Epithelial cell of prostate (primary cell): ENCODE data around the gene DENND5B.
"Not testable (repeated sequence)": the region's sequence is repeated elsewhere in the genome, so short reads cannot be mapped to it uniquely, and the experiment has no call there.

Experiments
- DNase-seq: peaks from one replicate; pipeline ENCODE4 v3.0.0-alpha.2; 2011; ENCODE audit warnings: low read depth, low spot score
- H3K27ac ChIP-seq: fragments of 450-650 bp; 2 replicates; pipeline ENCODE4 v1.5.1; 2017; ENCODE audit warnings: mild to moderate bottlenecking

DENND5B gene

DNA sequence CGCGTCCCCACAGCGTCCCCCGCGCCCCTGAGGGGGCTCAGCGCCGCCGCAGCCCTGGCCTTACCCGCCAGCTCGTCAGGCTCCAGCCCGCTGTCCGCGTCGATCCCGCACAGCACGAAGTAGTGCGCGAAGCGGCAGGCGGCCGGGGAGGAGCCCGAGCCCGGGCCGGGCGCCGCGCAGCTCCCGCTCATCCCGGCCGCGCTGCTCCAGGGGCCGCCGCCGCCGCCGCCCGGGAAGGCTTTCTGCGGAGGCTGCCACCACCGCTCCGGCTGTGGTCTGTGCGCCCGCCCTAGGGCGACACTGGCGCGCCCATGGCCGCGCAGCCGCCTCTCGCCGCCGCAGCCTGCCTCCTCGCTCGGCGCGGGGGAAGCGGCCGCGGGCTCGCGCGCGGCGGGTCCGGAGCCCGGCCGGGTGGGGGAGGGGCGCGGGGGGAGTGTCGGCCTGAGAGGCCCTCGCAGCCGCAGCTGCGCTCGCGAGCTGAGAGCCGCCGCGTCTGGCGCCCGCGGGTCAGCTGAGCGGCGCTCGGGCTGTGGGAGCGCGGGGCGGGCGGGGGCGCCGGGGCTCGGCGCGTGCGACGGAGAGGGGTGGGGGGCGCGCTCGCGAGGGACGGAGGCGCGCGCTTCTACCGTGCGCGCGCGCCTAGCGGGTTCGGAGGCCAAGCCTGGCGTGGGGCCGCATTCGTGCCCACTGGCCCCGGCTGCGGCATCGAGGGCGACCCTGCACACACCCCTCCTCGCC lies at the start of gene DENND5B:
DENND5B (minus strand) TSS at position 495 of the 738 bp plus-strand sequence; CDS start at position 191, 304 bp downstream.
- peak within 1 kb of the TSS; percentile 33 for H3K27ac ChIP-seq

DNA sequence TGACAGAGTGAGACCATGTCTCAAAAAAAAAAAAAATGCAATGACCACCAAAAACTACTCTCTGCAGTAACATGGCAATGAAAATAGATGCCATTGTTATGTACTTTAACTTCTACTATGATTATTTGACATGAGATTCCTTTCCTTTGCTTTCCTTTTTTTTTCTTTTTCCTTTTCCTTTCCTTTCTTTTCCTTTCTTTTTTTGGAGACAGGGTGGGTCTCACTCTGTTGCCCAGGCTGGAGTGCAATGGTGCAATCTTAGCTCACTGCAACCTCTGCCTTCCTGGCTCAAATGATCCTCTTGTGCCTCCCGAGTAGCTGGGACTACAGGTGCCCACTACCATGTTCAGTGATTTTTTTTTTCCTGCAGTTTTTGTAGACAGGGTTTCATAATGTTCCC lies 43.7 kb upstream of the DENND5B start:
- no peak for DNase-seq
- H3K27ac ChIP-seq: no peak overlapping the region

More for the DNA sequence above, at the start of gene DENND5B:
- no peak for DNase-seq

DNA sequence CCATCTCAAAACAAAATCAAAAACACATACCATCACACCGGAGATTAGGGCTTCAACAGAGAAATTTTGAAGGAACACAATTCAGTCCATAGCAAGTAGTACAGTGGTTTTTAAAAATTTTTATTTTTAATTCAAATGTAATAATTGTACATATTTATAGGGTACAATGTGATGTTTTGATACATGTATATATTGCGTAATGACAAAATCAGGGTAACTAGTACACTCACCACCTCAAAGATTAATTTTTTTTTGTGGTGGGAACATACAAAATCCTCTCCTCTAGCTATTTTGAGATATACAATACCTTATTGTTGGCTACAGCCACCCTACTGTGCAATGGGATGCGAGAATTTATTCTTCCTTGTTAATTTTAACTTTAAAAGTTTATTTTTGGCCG lies 42.5 kb upstream of the DENND5B start:
- no peak overlapping the region for H3K27ac ChIP-seq
- no peak for DNase-seq

DNA sequence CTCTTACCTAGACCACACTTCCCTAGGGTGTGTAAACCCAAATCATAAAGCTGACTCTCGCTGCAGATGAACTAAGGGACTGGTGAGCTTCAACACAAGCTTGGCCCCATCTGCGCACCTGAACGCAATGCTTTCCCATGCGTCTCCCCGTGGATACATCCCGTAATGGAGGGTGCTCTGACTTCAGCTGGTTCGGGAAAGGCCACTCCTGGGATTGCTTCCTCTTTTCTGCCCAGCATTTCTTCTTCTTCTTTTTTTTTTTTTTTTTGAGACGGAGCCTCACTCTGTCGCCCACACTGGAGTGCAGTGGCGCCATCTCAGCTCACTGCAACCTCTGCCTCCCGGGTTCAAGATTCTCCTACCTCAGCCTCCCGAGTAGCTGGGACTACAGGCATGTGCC lies 40.9 kb upstream of the DENND5B start:
- no peak overlapping the region for H3K27ac ChIP-seq

DNA sequence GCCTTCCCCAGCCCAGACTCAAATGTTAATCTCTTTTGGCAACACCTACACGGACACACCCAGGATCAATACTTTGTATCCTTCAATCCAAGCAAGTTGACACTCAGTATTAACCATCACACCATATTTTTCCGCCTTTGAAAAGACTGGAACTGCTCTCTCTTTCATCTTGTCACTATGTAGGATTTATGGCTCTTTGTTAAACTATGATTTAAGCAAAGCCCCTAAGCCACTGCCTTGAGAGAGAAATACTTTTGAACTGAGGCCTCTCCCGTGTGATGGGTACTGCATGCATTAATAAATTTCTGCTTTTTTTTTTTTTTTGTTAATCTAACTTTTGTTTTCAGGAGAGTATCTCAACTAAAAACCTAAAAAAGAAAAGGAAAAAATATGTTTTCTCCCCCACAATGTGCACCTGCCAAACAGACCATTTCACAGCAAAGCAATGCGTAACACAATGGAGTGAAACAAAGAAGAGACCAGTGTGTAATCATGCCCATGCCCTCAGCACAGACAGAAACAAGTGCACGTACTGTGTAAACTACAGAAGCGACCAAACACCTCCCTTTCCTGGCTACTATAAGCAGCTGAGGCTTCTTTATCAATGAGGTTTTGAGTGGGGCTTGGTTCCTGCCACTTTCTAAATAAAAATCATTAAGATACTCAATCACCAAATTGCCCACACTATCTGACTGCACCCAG lies 40.2 kb upstream of the DENND5B start:
- DNase-seq: no peak
- H3K27ac ChIP-seq: no peak overlapping the region

More for the DNA sequence above, 40.9 kb upstream of the DENND5B start:
- no peak for DNase-seq

DNA sequence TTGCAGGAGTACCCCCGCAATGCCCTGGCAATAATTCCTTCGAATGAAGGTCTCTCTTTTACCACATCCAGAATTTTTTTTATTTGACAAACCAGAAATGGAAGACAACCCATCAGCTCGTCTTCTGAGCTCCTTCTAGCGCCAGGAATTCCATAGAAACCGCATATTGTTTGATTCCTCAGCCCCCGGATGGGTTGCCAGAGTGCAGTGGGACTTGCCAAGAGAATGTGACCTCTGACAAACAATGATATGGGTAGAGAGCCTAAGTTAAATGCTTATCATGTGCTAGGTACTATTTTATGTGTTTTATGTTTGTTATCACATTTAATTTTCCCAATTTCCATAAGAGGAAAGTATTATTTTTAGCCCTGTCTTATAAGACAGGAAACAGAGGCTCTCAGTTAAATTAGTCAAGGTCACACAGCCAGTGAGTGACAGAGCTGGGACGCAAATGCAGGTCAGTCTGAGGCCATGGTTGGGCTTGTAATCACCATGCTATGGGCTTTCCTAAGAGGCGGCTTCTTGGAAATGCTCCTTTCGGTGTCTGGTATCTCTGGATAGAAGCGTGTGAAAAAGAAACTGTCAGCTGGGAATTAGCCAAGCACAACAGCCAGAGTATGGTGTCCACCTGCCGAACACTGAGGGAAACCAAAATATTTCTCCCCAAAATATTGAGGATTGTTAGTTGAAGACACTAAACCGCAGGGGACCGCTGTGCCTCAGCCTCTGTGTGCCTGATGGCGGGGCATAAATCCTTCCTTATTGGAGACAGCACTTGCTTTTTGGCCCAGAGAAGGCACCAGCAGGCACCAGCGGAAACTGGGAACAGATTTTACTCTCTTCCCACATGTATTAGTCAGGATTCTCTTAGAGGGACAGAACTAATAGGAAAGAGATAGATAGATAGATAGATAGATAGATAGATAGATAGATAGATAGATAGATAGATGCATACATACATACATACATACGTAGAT lies 39.1 kb upstream of the DENND5B start:
- H3K27ac ChIP-seq: no peak overlapping the region
- no peak for DNase-seq

DNA sequence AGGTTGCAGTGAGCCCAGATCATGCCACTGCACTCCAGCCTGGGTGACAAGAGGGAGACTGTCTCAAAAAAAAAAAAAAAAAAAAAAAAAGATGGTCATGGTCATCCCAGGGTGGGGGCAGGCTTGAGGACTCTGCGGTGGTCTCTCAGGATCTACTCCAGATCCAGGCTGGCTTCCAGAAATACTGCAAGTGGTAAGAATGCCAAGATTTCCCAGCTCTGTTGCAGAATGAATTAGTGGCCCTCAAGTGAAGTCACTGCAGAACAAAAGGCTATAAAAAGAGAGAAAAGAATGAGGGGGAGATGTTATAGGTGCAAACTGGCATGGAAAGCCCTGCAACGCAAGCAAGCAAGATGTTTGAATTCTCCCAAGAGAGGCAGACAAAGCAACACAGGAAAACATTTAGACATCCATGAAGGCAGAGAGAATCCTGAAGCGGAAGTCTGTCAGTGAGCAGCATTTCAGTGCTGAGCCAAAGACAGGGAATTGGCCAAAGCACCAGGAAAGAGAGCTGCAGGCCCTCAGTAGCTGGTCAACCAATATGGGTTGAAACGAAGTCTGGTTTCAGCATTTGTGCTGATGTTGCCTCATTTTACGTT lies 36.6 kb upstream of the DENND5B start:
- DNase-seq: no peak
- no peak overlapping the region for H3K27ac ChIP-seq

DNA sequence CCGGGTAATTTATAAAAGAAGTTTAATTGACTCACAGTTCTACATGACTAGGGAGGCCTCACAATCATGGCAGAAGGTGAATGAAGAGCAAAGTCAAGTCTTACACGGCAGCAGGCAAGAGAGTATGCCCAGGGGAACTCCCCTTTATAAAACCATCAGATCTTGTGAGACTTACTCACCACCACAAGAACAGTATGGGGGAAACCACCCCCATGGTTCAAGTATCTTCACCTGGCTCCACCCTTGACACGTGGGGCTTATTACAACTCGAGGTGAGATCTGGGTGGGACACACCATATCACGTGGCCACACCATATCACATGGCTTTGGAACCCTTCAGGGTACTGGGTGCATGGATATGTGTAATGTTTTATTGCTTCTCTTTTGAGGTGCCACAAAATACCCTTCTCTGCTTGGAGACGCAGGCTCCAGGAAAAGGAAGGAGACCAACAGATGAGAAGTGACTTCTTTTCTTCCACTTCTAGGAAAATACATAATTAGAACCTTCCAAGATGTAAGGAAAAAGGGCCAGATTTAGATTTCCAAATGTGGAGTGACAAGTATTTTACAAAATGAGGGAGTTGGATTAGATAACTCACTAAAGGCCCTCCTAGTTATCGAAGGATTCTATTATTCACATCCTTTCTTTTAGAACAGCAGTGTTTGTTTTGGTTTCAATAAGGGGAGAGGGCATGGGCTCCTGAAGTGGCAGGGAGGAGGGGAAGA lies 35.5 kb upstream of the DENND5B start:
- H3K27ac ChIP-seq: no peak overlapping the region
- no peak for DNase-seq

DNA sequence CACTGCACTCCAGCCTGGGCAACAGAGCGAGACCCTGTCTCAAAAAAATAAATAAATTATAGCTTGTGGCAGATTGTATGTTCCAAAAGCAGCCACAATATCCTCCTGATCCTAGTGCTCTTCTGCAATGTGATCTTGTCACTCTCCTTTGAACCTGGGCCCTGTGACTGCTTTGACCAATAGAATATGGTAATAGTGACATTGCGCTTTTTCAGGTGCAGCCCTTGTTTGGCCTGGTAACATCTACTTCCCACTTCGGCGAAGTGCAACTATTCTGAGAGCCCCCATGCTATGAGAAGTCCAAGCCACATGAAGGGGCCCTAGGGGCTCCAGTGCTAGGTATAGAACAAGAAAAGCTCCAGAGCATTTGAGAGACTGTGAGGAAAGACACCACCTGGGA lies 31.1 kb upstream of the DENND5B start:
- no peak for DNase-seq
- no peak overlapping the region for H3K27ac ChIP-seq

DNA sequence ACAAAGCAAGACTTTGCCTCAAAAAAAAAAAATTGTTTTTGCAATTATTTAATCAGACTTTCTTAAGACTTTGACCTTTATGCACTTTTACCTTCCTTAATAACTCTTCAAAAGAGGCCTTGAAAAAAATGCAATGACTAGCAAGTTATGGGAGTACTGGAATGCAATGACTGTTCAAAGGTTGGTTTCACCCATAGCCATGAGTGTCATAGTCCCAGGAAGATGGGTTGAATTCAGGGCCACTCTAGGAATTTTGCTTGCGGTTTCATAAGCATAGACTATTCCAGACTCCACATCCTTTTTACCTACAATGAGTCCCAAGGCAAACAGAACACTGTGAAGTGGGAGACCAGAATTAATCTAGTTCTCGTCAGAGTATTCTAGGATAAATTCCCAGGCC lies 29.4 kb upstream of the DENND5B start:
- no peak overlapping the region for H3K27ac ChIP-seq
- no peak for DNase-seq

DNA sequence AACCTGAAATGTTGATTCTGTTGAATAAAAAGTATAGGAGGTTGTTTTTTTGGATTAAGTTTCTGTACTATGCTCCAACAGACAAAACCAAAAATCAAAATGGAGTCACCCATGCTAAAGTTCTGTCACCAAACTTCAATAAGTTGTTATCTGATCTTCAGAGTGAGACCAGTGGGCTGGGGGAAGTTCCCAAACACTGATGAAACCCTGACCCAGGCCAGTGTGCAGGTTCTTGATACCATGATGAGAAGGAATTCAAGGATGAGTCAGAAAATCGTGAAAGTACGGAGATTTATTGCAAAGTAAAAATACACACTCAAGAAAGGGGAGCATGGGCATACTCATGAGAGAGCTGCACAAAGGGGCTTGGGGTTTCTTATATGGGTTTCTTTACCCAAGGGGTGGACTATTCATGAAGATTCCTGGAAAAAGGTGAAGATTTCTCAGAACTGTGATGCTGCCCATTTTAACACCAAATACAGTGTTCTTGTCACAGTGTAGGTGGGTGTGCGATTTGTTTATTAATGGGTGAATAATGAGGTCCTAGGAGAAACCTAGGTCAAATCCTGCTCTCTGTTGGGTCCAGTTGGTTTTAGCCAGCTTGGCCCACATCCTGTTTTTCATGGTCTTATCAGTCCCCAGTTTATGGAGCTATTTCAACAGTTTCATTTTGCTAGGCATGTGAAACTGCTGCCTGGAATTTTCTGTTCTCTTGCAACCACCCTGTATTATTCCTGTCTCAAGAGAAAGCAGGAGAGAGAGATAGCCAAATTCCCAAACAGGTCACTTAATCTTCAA lies 27.5 kb upstream of the DENND5B start:
- DNase-seq: no peak
- no peak overlapping the region for H3K27ac ChIP-seq

DNA sequence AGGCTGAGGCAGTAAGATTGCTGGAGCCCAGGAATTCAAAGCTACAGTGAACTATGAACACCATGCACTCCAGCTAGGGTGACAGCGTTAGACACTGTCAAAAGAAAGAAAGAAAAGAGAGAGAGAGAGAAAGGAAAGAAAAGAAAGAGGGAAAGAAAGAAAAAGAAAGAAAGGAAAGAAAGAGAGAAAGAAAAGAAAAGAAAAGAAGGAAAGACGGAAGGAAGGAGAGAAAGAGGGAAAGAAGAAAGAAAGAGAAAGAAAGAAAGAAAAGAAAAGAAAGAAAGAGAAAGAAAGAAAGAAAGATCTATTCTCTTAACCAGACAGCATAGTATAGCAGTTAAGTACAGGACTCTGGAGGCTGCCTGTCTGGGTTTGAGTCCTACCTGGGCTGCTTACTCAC lies 21.9 kb upstream of the DENND5B start:
- no peak overlapping the region for H3K27ac ChIP-seq
- no peak for DNase-seq

DNA sequence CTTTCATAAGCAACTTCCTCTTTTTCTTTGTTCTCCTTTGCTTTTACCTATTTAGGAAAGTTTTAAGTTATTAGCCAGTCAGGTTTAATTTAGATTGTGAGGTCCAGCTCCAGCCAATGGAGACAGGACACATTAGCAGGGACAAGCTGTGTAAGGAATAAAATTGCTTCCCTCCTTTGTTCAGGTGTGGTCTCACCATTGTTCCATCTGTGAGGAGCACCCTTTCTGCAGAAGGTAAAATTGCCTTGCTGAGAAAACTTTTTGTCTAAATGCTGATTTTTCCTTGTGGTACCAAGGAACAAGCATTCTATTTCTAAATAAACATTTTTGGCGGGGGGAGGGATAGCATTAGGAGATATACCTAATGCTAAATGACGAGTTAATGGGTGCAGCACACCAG lies 17.4 kb upstream of the DENND5B start:
- not testable (repeated sequence) for DNase-seq, H3K27ac ChIP-seq

DNA sequence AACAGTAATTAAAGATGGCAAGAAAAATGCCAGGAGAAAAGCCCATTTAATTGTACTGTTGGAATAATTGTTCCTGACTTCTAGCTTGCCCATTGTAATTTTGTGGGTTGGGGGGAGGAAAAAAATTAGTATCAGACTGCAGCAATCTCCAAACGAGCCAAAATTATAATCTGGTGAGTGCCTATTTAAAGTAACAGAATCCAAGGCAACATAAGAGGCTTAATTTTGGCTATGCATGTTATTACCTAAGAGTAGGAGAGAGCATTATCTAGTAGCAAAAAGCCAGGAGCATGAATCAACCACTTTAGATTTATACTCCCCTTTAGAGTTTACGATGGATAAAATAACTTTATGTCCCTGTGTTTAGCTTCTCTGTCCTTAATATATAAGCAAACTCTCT lies 14.6 kb upstream of the DENND5B start:
- no peak overlapping the region for H3K27ac ChIP-seq
- no peak for DNase-seq

DNA sequence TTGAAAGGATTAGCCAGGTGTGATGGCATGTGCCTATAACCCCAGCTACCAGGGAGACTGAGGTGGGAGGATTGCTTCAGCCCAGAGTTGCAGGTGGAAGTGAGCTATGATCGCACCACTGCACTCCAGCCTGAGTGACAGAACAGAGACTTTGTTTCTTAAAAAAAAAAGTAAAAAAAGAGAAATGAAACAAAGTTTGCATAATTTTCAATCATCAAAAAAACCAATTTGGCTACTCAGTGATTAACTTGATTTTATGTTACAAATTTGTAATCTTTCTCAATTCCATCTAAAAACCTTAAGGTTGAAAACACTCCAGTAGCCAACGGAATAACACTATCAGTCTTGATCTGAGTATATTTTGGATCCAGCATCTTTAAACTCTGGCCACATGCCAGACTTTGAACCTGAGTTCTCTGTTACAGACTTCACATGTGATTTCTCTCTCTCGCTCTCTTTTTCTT lies 12.6 kb upstream of the DENND5B start:
- H3K27ac ChIP-seq: no peak overlapping the region
- no peak for DNase-seq

DNA sequence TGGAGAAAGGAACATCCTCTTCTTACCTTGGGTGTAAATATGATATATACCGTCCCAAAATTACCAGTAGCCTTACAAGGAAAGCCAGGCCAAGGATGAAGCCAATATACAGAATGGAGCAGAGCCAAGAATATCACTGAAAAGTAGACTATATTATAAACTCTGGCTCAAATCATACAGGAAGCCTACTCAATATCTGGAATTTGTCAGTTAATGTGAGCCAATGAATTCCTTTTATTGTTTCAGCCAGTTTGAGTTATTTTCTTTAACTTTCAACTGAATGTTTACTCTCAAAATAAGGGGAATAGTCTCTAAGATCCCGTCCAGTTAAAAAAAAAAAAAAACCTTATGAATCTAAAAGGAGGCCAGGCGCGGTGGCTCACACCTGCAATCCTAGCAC lies 9.8 kb upstream of the DENND5B start:
- no peak overlapping the region for H3K27ac ChIP-seq
- no peak for DNase-seq

DNA sequence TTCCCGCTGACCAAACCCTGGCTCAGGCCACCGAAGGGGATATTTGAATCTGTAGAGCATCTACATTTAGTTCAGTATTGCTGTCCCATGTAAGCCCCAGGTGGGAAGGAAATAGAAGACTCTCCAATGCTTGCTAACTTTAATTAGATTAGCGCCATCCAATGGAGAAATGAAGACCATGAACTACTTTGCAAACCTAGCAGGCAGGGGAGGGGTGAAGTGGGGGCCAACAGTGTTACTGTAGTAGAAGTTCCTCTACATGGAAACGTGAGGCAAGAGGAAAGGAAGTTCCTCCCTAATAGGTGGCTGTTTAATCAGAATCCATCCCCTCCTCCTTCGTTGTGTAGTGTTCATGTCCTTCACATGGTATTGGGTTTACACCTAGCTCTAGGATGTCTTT lies 9.3 kb upstream of the DENND5B start:
- no peak overlapping the region for H3K27ac ChIP-seq
- no peak for DNase-seq

DNA sequence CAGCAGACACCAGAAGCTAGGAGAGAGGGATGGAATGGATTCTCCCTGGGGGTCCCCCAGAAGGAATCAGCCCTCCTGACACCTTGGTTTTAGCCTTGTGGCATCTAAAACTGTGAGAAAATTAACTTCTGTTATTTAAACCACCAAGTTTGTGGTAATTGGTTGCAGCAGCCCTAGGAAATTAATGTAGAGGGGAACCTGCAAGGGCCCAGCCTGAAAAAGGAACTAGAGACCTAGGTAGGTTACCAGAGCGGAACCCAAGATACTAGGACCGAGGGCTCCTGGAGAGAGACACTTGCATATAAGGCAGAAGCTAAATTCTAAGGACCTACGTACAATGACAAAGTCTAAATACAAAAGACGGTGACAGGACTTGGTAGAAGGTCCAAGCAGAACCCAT lies 8.1 kb upstream of the DENND5B start:
- DNase-seq: no peak
- no peak overlapping the region for H3K27ac ChIP-seq

DNA sequence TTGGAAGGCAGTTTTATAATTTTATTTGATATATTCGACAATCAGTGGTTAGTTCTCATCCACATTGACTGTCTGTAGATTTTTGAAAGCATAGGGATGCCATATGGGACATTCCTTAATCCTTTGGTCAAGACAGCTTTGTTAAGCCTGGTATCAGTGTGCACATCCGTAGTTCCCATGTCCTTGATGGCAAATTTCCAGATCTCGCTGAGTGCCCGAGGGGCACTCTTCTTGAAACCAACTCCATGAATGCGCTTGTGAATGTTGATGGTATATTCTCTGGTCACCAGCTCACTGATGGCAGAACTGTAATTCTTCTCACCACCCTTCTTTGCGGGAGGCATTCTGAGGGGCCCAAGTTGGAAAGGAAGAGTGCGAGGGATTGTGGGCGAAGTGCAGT lies 6.1 kb upstream of the DENND5B start:
- no peak for DNase-seq

More for the DNA sequence above, 6.1 kb upstream of the DENND5B start:
- H3K27ac ChIP-seq: no peak overlapping the region
